ENCODE results near the gene EP300.
"Not testable (repeated sequence)": the region's sequence is repeated elsewhere in the genome, so short reads cannot be mapped to it uniquely, and the experiment has no call there.

EP300 gene

DNA sequence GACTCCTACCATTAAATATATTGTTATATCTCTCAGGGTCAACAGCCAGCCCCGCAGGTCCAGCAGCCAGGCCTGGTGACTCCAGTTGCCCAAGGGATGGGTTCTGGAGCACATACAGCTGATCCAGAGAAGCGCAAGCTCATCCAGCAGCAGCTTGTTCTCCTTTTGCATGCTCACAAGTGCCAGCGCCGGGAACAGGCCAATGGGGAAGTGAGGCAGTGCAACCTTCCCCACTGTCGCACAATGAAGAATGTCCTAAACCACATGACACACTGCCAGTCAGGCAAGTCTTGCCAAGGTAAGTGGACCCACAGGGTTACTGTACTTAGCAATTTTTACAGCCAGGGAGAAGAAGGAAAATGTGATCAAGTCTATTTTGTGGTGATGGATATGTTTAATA, 35.1 kb downstream of the EP300 start:
- TF ChIP-seq, protein P1, sequence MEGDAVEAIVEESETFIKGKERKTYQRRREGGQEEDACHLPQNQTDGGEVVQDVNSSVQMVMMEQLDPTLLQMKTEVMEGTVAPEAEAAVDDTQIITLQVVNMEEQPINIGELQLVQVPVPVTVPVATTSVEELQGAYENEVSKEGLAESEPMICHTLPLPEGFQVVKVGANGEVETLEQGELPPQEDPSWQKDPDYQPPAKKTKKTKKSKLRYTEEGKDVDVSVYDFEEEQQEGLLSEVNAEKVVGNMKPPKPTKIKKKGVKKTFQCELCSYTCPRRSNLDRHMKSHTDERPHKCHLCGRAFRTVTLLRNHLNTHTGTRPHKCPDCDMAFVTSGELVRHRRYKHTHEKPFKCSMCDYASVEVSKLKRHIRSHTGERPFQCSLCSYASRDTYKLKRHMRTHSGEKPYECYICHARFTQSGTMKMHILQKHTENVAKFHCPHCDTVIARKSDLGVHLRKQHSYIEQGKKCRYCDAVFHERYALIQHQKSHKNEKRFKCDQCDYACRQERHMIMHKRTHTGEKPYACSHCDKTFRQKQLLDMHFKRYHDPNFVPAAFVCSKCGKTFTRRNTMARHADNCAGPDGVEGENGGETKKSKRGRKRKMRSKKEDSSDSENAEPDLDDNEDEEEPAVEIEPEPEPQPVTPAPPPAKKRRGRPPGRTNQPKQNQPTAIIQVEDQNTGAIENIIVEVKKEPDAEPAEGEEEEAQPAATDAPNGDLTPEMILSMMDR (IDR thresholded peaks at IDR 0.05; ENCODE audit: extremely low read depth, insufficient read depth, missing control alignments) = no peak
- in situ Hi-C loops (cut with MboI; ENCODE audit: low pct_unique_long_range_greater_than_20kb, low sequenced_read_pairs, unreplicated experiment) = no loop called here

DNA sequence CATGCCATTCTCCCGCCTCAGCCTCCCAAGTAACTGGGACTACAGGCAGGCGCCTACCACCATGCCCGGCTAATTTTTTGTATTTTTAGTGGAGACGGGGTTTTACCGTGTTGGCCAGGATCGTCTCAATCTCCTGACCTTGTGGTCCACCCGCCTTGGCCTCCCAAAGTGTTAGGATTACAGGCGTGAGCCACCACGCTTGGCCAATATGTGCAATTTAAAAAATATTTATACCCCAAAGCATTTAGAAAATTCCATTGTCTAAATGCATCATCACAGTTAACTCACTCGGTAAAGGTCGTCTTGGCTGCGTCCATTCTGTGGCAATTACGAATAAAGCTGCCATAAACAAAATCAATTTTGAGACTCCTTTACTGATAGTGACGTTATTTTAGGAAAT, 36.2 kb downstream of the EP300 start:
- DNase-seq (ENCODE audit: low spot score) = no peak
- in situ Hi-C loops (cut with MboI; ENCODE audit: low pct_unique_long_range_greater_than_20kb, low sequenced_read_pairs, unreplicated experiment) = no loop called here
- TF ChIP-seq, protein P1 (IDR thresholded peaks at IDR 0.05; ENCODE audit: extremely low read depth, insufficient read depth, missing control alignments) = no peak

More for the DNA sequence above, 35.1 kb downstream of the EP300 start:
- DNase-seq (ENCODE audit: low spot score) = no peak

DNA sequence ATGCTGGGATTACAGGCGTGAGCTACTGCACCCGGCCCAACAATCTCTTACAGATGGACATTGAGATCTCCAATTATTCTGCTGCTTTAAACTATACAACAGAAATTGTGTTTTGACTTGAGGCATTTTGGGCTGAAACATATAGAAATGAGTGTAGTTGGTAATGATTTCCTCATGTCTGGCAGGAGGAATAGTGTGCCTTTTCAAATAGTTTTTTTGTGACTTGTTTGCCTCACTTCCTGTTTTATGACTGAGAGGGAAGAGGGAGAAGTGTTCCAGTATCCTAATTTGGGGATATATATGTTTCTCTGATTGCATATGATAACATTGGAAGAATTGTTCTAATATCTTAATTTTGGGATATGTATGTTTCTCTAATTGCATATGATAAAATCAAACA, 40.2 kb downstream of the EP300 start:
- TF ChIP-seq, protein P1 (IDR thresholded peaks at IDR 0.05; ENCODE audit: extremely low read depth, insufficient read depth, missing control alignments) = no peak
- no peak for DNase-seq (ENCODE audit: low spot score)
- in situ Hi-C loops (cut with MboI; ENCODE audit: low pct_unique_long_range_greater_than_20kb, low sequenced_read_pairs, unreplicated experiment) = no loop called here

DNA sequence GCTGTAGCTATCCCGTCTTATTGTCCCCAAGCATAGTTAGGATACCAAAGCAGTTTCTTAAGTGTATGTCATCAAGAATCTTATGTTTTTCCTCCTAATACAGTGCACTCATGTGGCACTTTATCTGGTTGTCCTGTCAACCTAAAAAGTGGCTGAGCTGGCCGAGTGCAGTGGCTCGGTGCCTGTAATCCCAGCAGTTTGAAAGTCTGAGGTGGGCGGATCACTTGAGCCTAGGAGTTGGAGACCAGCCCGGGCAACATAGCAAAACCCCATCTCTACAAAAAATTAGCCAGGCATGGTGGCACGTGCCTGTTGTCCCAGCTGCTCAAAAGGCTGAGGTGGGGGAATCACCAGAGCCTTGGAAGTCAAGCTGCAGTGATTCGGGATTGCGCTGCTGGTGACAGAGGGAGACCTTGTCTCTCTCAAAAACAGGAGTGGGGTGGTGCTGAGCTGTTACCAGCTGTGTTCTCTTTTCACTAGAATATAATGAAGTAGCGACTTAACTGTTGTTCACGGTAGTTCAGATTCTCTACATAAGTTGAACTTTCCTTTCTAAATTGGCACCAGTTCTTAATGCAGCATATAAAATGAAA, 48.1 kb downstream of the EP300 start:
- in situ Hi-C loops (cut with MboI; ENCODE audit: low pct_unique_long_range_greater_than_20kb, low sequenced_read_pairs, unreplicated experiment) = no loop called here
- DNase-seq (ENCODE audit: low spot score) = no peak
- TF ChIP-seq, protein P1 (IDR thresholded peaks at IDR 0.05; ENCODE audit: extremely low read depth, insufficient read depth, missing control alignments) = no peak

DNA sequence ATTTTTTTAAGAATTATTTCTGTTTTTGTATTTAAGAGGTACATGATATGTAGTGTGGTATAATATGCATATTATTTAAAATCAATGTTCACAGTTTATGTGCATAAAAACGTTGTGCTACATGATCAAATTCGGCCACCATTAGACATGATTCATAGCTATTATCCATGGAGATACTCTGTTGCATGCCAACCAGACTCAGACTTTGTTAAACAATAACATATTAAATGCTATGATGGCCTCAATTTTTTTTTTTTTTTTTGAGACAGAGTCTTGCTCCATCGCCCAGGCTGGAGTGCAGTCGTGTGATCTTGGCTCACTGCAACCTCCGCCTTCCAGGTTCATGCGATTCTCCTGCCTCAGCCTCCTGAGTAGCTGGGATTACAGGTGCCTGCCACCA, 53.5 kb downstream of the EP300 start:
- in situ Hi-C loops (cut with MboI; ENCODE audit: low pct_unique_long_range_greater_than_20kb, low sequenced_read_pairs, unreplicated experiment); DNase-seq (ENCODE audit: low spot score): not testable (repeated sequence)

DNA sequence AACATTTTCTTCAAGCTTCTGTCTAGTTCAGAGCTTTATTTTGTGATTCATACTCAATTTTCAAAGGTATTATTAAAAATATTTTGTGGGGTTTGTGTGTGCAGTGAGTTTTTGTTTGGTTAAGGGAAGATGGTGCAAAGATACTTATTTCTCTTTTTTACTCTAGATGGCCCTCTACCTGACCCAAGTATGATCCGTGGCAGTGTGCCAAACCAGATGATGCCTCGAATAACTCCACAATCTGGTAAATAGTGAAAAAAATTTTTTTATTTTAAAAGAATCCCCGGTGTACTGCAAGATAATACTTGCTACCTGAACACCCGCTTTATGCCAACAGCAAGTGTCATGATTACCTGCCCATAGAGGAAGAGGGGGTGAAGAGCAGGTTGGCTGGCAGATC, 54.2 kb downstream of the EP300 start:
- DNase-seq (ENCODE audit: low spot score) = no peak
- in situ Hi-C loops (cut with MboI; ENCODE audit: low pct_unique_long_range_greater_than_20kb, low sequenced_read_pairs, unreplicated experiment) = no loop called here
- TF ChIP-seq, protein P1 (IDR thresholded peaks at IDR 0.05; ENCODE audit: extremely low read depth, insufficient read depth, missing control alignments) = no peak

DNA sequence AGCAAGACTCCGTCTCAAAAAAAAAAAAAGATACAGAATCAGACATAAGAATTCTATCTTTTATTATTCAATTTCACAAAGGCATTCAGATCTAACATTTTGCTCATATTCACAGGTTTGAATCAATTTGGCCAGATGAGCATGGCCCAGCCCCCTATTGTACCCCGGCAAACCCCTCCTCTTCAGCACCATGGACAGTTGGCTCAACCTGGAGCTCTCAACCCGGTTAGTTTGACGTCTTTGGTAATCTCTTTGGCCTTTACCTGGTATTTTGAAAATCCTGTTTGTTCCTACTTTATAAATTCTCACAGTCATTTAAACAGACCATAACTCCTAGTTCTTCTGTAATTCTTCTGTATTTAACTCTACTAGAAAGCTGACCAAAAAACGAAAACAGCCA, 55.3 kb downstream of the EP300 start:
- in situ Hi-C loops (cut with MboI; ENCODE audit: low pct_unique_long_range_greater_than_20kb, low sequenced_read_pairs, unreplicated experiment) = no loop called here
- DNase-seq (ENCODE audit: low spot score) = no peak
- TF ChIP-seq, protein P1 (IDR thresholded peaks at IDR 0.05; ENCODE audit: extremely low read depth, insufficient read depth, missing control alignments) = no peak
